Natural killer cell (primary cell): ENCODE results near the gene FRK. TPM values are rescaled to one million over a fixed set of nuclear protein-coding genes. Genes with fewer than 3 reads are reported as not detected.

Experiments used
- ATAC-seq, 3 donors: fragments of 150-1000 bp in 2 of 3; fragments of 200-7000 bp in 1 of 3; cut with Tn5 transposase; 1 replicate in 1 of 3; 2 replicates in 2 of 3; pipeline ENCODE4 v1.10.0; 2021; ENCODE audit warnings: mild to moderate bottlenecking in 2 of 3, moderate library complexity in 2 of 3
- DNase-seq, 2 donors: peaks; one replicate each; pipeline versions ENCODE4 v3.0.0 to v3.0.0-alpha.2; 2013 to 2021; ENCODE audit warnings: mixed read lengths in 1 of 2
- H3K27ac ChIP-seq: one replicate; pipeline ENCODE4 v1.5.1; 2013; ENCODE audit warnings: mild to moderate bottlenecking, low read length
- H3K27me3 ChIP-seq: one replicate; pipeline ENCODE4 v1.6.1; 2013; ENCODE audit warnings: low read length; ENCODE audit not compliant: control insufficient read depth, insufficient read depth
- H3K36me3 ChIP-seq: one replicate; pipeline ENCODE4 v1.6.1; 2013; ENCODE audit warnings: low read length; ENCODE audit not compliant: control insufficient read depth, insufficient read depth
- H3K4me1 ChIP-seq: one replicate; pipeline ENCODE4 v1.6.1; 2013; ENCODE audit warnings: low read length; ENCODE audit not compliant: control insufficient read depth, insufficient read depth
- H3K4me3 ChIP-seq: one replicate; pipeline ENCODE4 v1.5.1; 2013; ENCODE audit warnings: low read length
- H3K9me3 ChIP-seq: one replicate; pipeline ENCODE4 v1.6.1; 2013; ENCODE audit warnings: low read length; ENCODE audit not compliant: control insufficient read depth, insufficient read depth
- H3K27ac Mint-ChIP-seq, 2 donors: one replicate each; pipeline ENCODE4 v1.8.0; 2022; ENCODE audit warnings: mild to moderate bottlenecking in 2 of 2, mixed read lengths in 2 of 2, moderate library complexity in 1 of 2
- H3K27me3 Mint-ChIP-seq, 2 donors: one replicate each; pipeline ENCODE4 v1.8.0; 2022; ENCODE audit warnings: low read depth in 2 of 2, mixed read lengths in 2 of 2
- H3K36me3 Mint-ChIP-seq: one replicate; pipeline ENCODE4 v1.8.0; 2022; ENCODE audit warnings: mixed read lengths
- H3K4me1 Mint-ChIP-seq, 2 donors: one replicate each; pipeline ENCODE4 v1.8.0; 2022; ENCODE audit warnings: mixed read lengths in 2 of 2
- H3K4me3 Mint-ChIP-seq: one replicate; pipeline ENCODE4 v1.8.0; 2022; ENCODE audit warnings: mild to moderate bottlenecking, moderate library complexity, mixed read lengths
- H3K9me3 Mint-ChIP-seq, 2 donors: one replicate each; pipeline ENCODE4 v1.8.0; 2022; ENCODE audit warnings: mixed read lengths in 2 of 2
- CTCF ChIP-seq: fragments of 200-600 bp; IDR thresholded peaks from one replicate; pipeline ENCODE4 v1.8.0; 2022; ENCODE audit warnings: antibody characterized with exemption
- WGBS: methylation state at CpG from one replicate; pipeline ENCODE4 v1.1.7; 2013; ENCODE audit warnings: missing lambda C conversion rate; ENCODE audit not compliant: insufficient coverage; 5-methylcytosine and 5-hydroxymethylcytosine counted together
- intact Hi-C: fragments of 100-400 bp; cut with micrococcal nuclease; formaldehyde crosslinking; loops from one replicate; pipeline ENCODE4 v1.14.2; 2022
- total RNA-seq, 4 donors: library from RNA; stranded (reverse); fragments of 120-200 nt in 1 of 4; gene quantifications; one replicate each; pipeline versions ENCODE4 v1.2.3 to v1.2.4, GENCODE V29; 2013 to 2022

The FRK gene
- total RNA-seq, 3 donors from 2014 or later (not counting 1 experiment from before 2014, with no cell fraction given): not detected

GRCh38 chr6:115922971-115923370 is 137.7 kb downstream of the FRK start:
- no peaks in the 10 kb centered on the region for H3K4me1 Mint-ChIP-seq
- intact Hi-C loops: no loop called here
- no peak for ATAC-seq

GRCh38 chr6:115914098-115914497 is 146.6 kb downstream of the FRK start:
- H3K4me1 ChIP-seq: no peaks in the 10 kb centered on the region
- Mint-ChIP-seq H3K27ac (no peak overlapping the region), H3K4me3 (no peak overlapping the region), H3K9me3 (peaks cover 3 to 14% of the 10 kb centered on the region in 2 donors), H3K27me3 (no peaks in the 10 kb centered on the region), H3K36me3 (no peaks in the 10 kb centered on the region), H3K4me1 (no peaks in the 10 kb centered on the region)
- H3K4me3 ChIP-seq: no peak overlapping the region
- no peaks in the 10 kb centered on the region for H3K27me3 ChIP-seq
- DNase-seq (no peak), ATAC-seq (no peak)
- no peak overlapping the region for H3K27ac ChIP-seq
- no peaks in the 10 kb centered on the region for H3K9me3 ChIP-seq
- TF ChIP-seq CTCF: no peak
- intact Hi-C loops: no loop called here
- 10% methylated on average over 2 of the region's 2 CpGs for WGBS
- H3K36me3 ChIP-seq: no peaks in the 10 kb centered on the region

More at GRCh38 chr6:115922971-115923370, 137.7 kb downstream of the FRK start:
- Histone ChIP-seq H3K4me1 (no peaks in the 10 kb centered on the region), H3K27ac (no peak overlapping the region), H3K36me3 (no peaks in the 10 kb centered on the region), H3K9me3 (no peaks in the 10 kb centered on the region), H3K4me3 (no peak overlapping the region), H3K27me3 (no peaks in the 10 kb centered on the region)
- H3K27ac Mint-ChIP-seq: no peak overlapping the region
- no peak for DNase-seq
- no CpG with 5 or more reads among the region's 1 CpG for WGBS
- H3K4me3 Mint-ChIP-seq: no peak overlapping the region
- peaks cover 3 to 8% of the 10 kb centered on the region in 2 donors for H3K9me3 Mint-ChIP-seq
- H3K36me3 Mint-ChIP-seq: no peaks in the 10 kb centered on the region
- TF ChIP-seq CTCF: no peak
- no peaks in the 10 kb centered on the region for H3K27me3 Mint-ChIP-seq

DNA sequence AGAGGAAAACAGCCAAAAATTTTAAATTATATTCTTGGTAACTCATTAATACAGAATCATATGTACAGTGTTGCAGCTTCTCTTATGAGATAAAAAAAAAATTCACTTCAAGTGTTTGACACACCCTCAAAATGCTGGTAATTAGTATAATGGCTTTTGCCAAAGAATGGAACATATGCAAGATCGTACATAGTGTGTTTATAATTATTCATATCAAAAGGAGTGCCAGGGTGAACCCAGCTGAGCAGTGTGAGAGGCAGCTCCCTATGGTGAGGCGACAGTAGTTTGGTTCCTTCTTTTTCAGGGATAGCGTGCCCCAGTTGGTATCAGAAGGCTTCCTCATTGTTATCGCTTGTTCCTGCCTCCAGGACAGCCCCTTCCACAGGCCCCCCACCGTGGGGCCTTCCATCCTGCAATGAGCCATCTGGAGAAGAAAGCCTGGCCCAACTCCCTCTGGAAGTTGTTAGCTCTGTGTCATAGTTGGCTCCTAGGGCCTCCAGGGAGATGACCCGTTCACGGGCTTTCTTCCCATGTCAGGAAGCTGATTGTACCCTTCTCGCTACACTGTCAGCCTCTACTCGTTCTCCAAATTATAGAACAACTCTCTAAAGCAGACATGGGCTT is 150.7 kb downstream of the FRK start:
- no peak overlapping the region for H3K4me3 Mint-ChIP-seq
- H3K36me3 ChIP-seq: no peaks in the 10 kb centered on the region

More for the DNA sequence above, 150.7 kb downstream of the FRK start:
- 83% methylated on average over 9 of the region's 9 CpGs for WGBS
- H3K27me3 Mint-ChIP-seq: no peaks in the 10 kb centered on the region
- no peak overlapping the region for H3K4me3 ChIP-seq
- no peaks in the 10 kb centered on the region for H3K36me3 Mint-ChIP-seq
- intact Hi-C loops: no loop called here
- no peak for ATAC-seq
- H3K27ac ChIP-seq: no peak overlapping the region
- no peak for TF ChIP-seq CTCF
- peaks cover 3 to 12% of the 10 kb centered on the region in 2 donors for H3K9me3 Mint-ChIP-seq
- H3K4me1 Mint-ChIP-seq: no peaks in the 10 kb centered on the region
- no peak overlapping the region for H3K27ac Mint-ChIP-seq
- no peak for DNase-seq
- no peaks in the 10 kb centered on the region for H3K4me1 ChIP-seq
- H3K9me3 ChIP-seq: no peaks in the 10 kb centered on the region
- no peaks in the 10 kb centered on the region for H3K27me3 ChIP-seq
